Mucosa of descending colon (tissue), 3 donors: ENCODE measurements around the gene PRDM16. TPM values are rescaled to one million over a fixed set of nuclear protein-coding genes. Genes with fewer than 3 reads are reported as not detected.

Source experiments
- ATAC-seq: fragments of 200-7000 bp; cut with Tn5 transposase; one replicate; pipeline ENCODE4 v1.9.1; 2020; ENCODE audit warnings: mild to moderate bottlenecking, moderate library complexity
- DNase-seq, 3 donors: peaks; one replicate each; pipeline ENCODE4 v3.0.0-alpha.2; 2020
- H3K36me3 ChIP-seq: fragments of 200-600 bp; one replicate; pipeline ENCODE4 v1.8.0; 2021; ENCODE audit warnings: low read depth, mild to moderate bottlenecking
- H3K4me1 ChIP-seq: fragments of 200-600 bp; one replicate; pipeline ENCODE4 v1.8.0; 2021; ENCODE audit warnings: low read depth, mild to moderate bottlenecking
- H3K4me3 ChIP-seq: fragments of 200-600 bp; one replicate; pipeline ENCODE4 v1.8.0; 2021; ENCODE audit warnings: mild to moderate bottlenecking
- H3K9me3 ChIP-seq: fragments of 200-600 bp; one replicate; pipeline ENCODE4 v1.8.0; 2021; ENCODE audit warnings: mild to moderate bottlenecking
- CTCF ChIP-seq: fragments of 200-600 bp; IDR thresholded peaks from one replicate; pipeline ENCODE4 v1.8.0; 2022; ENCODE audit warnings: antibody characterized with exemption, mild to moderate bottlenecking
- intact Hi-C, 2 donors: fragments of 100-400 bp; cut with DNase I in 1 of 2; cut with micrococcal nuclease in 1 of 2; formaldehyde crosslinking; loops; one replicate each; pipeline versions ENCODE4 v1.11.0 to v1.11.1; 2022; cut with DNase I, micrococcal nuclease
- total RNA-seq, 3 donors: library from RNA; stranded (reverse); fragmentation: NEBNext Ultra II Directional in 2 of 3; extraction: Animal tissue kit (Norgen Biotek cat#: 25700) in 2 of 3; gene quantifications; one replicate each; pipeline versions ENCODE4 v1.2.1 to v1.2.4, GENCODE V29; 2021 to 2023
- donor health status: DM: no; HTN: no; CAD: no; lungs with moderate emphysema.
- donor health status: DM: no; HTN: no; CAD: no.
- donor health status: DM: no; HTN: yes; CAD: no.

Gene PRDM16
- total RNA-seq, 3 donors from 2014 or later = 1.6 to 2.5 (median 2.4) TPM

- no peak for TF ChIP-seq CTCF
- intact Hi-C loops = no loop called here
- H3K36me3 ChIP-seq = no peaks in the 10 kb centered on the region
- peaks cover 20% of the 10 kb centered on the region for H3K9me3 ChIP-seq
- DNase-seq = no peak
- no peaks in the 10 kb centered on the region for H3K4me1 ChIP-seq
- no peak overlapping the region for H3K4me3 ChIP-seq
- no peak for ATAC-seq
These were observed 274.0 kb downstream of the PRDM16 start for GRCh38 chr1:3342960-3343359.

- no peak for TF ChIP-seq CTCF
- no peaks in the 10 kb centered on the region for H3K36me3 ChIP-seq
- H3K4me3 ChIP-seq = no peak overlapping the region
- no peaks in the 10 kb centered on the region for H3K4me1 ChIP-seq
- intact Hi-C loops = no loop called here
- DNase-seq = no peak
- no peak for ATAC-seq
- H3K9me3 ChIP-seq = peaks cover 20% of the 10 kb centered on the region
These were observed 275.4 kb downstream of the PRDM16 start for GRCh38 chr1:3344395-3344794.

GRCh38 chr1:3345792-3346191 is 276.8 kb downstream of the PRDM16 start:
- no peak for TF ChIP-seq CTCF
- no peak overlapping the region for H3K4me3 ChIP-seq
- no peaks in the 10 kb centered on the region for H3K4me1 ChIP-seq
- H3K9me3 ChIP-seq = peaks cover 20% of the 10 kb centered on the region
- H3K36me3 ChIP-seq = no peaks in the 10 kb centered on the region
- no peak for DNase-seq
- intact Hi-C loops = no loop called here
- no peak for ATAC-seq

- no peak for TF ChIP-seq CTCF
- no peaks in the 10 kb centered on the region for H3K36me3 ChIP-seq
- H3K4me1 ChIP-seq = no peaks in the 10 kb centered on the region
- intact Hi-C loops = no loop called here
- DNase-seq (no peak), ATAC-seq (no peak)
- H3K9me3 ChIP-seq = peaks cover 20% of the 10 kb centered on the region
- no peak overlapping the region for H3K4me3 ChIP-seq
These were observed 277.5 kb downstream of the PRDM16 start for GRCh38 chr1:3346478-3346877.

GRCh38 chr1:3347257-3348020 is 278.4 kb downstream of the PRDM16 start:
- TF ChIP-seq CTCF = no peak
- Histone ChIP-seq H3K4me3 (no peak overlapping the region), H3K4me1 (no peaks in the 10 kb centered on the region), H3K9me3 (peaks cover 20% of the 10 kb centered on the region), H3K36me3 (no peaks in the 10 kb centered on the region)
- DNase-seq (no peak), ATAC-seq (no peak)
- intact Hi-C loops = no loop called here
